K562 (cell line): ENCODE data around the gene OR51V1. TPM values are rescaled to one million over a fixed set of nuclear protein-coding genes. Genes with fewer than 3 reads are reported as not detected.

ENCODE experiments used
- AFF1 ChIP-seq, 2 experiments: fragments of 450-650 bp; IDR thresholded peaks; 2 replicates each; pipeline ENCODE4 v1.6.1; 2018; ENCODE audit warnings: mild to moderate bottlenecking in 2 of 2, low read depth in 1 of 2; ENCODE audit not compliant: partially characterized antibody in 2 of 2
- ARID3B ChIP-seq: fragments of 250-450 bp; sonication (Bioruptor Pico); IDR thresholded peaks from 2 replicates; pipeline ENCODE4 v1.4.0; 2020; ENCODE audit warnings: borderline replicate concordance
- BCOR ChIP-seq: fragments of 450-650 bp; IDR thresholded peaks from 2 replicates; pipeline ENCODE4 v1.6.1; 2016
- CGGBP1 ChIP-seq: fragments of 250-450 bp; sonication (Bioruptor Pico); IDR thresholded peaks from 2 replicates; pipeline ENCODE4 v1.9.0; 2021; ENCODE audit warnings: mild to moderate bottlenecking
- EP300 ChIP-seq: IDR thresholded peaks from 2 replicates; pipeline ENCODE4 v1.6.1; 2012; ENCODE audit warnings: low read length, improper control_type of control experiment
- FOXK1 ChIP-seq: sonication (generic); formaldehyde crosslinking; IDR thresholded peaks from 2 replicates; pipeline ENCODE4 v1.8.0; 2022; ENCODE audit warnings: missing genetic modification reagents, mild to moderate bottlenecking, borderline replicate concordance
- GTF2E2 ChIP-seq: fragments of 200-800 bp; sonication (Bioruptor generic); IDR thresholded peaks from 2 replicates; pipeline ENCODE4 v1.6.1; 2016; ENCODE audit warnings: missing genetic modification characterization, missing compliant biosample characterization
- NFE2 ChIP-seq: IDR thresholded peaks from 2 replicates; pipeline ENCODE4 v1.6.1; 2014; ENCODE audit warnings: antibody characterized with exemption, low read depth
- NFE2L1 ChIP-seq: fragments of 450-650 bp; IDR thresholded peaks from 2 replicates; pipeline ENCODE4 v1.6.1; 2016; ENCODE audit warnings: missing genetic modification characterization, low read depth, mild to moderate bottlenecking, missing compliant biosample characterization, moderate library complexity, borderline replicate concordance
- NRF1 ChIP-seq, 2 experiments: fragments of 450-650 bp; IDR thresholded peaks in 1 of 2; conservative IDR thresholded peaks in 1 of 2; 2 replicates each; pipeline ENCODE4 v1.6.1; 2014; ENCODE audit warnings: mild to moderate bottlenecking in 2 of 2
- RBM25 ChIP-seq: fragments of 200-400 bp; formaldehyde crosslinking; IDR thresholded peaks from 2 replicates; pipeline ENCODE4 v1.6.1; 2018; ENCODE audit warnings: low read length, low read depth, moderate library complexity; ENCODE audit not compliant: severe bottlenecking
- RFX7 ChIP-seq: fragments of 250-450 bp; sonication (Bioruptor Pico); IDR thresholded peaks from 2 replicates; pipeline ENCODE4 v1.5.1; 2021; ENCODE audit warnings: mild to moderate bottlenecking
- SFPQ ChIP-seq: fragments of 200-400 bp; formaldehyde crosslinking; IDR thresholded peaks from 2 replicates; pipeline ENCODE4 v1.6.1; 2017; ENCODE audit warnings: mild to moderate bottlenecking, low read depth, low read length, moderate library complexity
- TCFL5 ChIP-seq: fragments of 250-450 bp; sonication (Bioruptor Pico); conservative IDR thresholded peaks from 2 replicates; pipeline ENCODE4 v1.6.1; 2021; ENCODE audit warnings: mild to moderate bottlenecking, moderate library complexity, matching md5 sums
- TEAD2 ChIP-seq: fragments of 450-650 bp; IDR thresholded peaks from 2 replicates; pipeline ENCODE4 v1.6.1; 2016; ENCODE audit warnings: missing genetic modification characterization, control low read depth, missing compliant biosample characterization
- TEAD4 ChIP-seq, 2 experiments: sonication (generic) in 1 of 2; formaldehyde crosslinking in 1 of 2; IDR thresholded peaks; 2 replicates each; pipeline versions ENCODE4 v1.6.1 to v1.8.0; 2012 to 2022; ENCODE audit warnings: borderline replicate concordance in 1 of 2, inconsistent platforms in 1 of 2, low read length in 1 of 2, mild to moderate bottlenecking in 1 of 2, missing genetic modification reagents in 1 of 2
- TRIM28 ChIP-seq: fragments of 450-650 bp; IDR thresholded peaks from 2 replicates; pipeline ENCODE4 v1.6.1; 2017
- ZNF551 ChIP-seq: fragments of 250-450 bp; sonication (Bioruptor Pico); IDR thresholded peaks from 2 replicates; pipeline ENCODE4 v1.5.0; 2021; ENCODE audit warnings: mild to moderate bottlenecking, moderate library complexity
- ZNF764 ChIP-seq: fragments of 250-450 bp; sonication (Bioruptor Pico); IDR thresholded peaks from 2 replicates; pipeline ENCODE4 v1.4.0; 2020; ENCODE audit warnings: low read depth, mild to moderate bottlenecking, moderate library complexity
- polyA plus RNA-seq, 8 experiments: library from polyadenylated mRNA; depleted of rRNA in 4 of 8; stranded (reverse) in 5 of 8; unstranded in 3 of 8; fragments of >200 nt; fragmentation: Nextera tagmentation in 2 of 8; fragmentation: Illumina TruSeq in 1 of 8; extraction: Ambion mirVana in 2 of 8; extraction: Trizol in 1 of 8; gene quantifications; 2 replicates each; pipeline versions ENCODE4 v1.2.1 to v1.2.3, GENCODE V29; 2011 to 2014; ENCODE audit warnings: inconsistent platforms in 1 of 8, missing spikeins in 1 of 8
- total RNA-seq, 7 experiments: library from RNA; depleted of rRNA in 6 of 7; stranded (reverse); fragments of >200 nt in 6 of 7; fragmentation: Illumina TruSeq in 2 of 7; extraction: Trizol in 2 of 7; gene quantifications; 2 replicates each; pipeline versions ENCODE4 v1.2.1 to v1.2.3, GENCODE V29; 2011 to 2021; ENCODE audit warnings: low replicate concordance in 1 of 7

OR51V1 gene
- total and polyA plus RNA-seq, 9 of the 15 experiments (the other 6 are each of a cell fraction or from before 2014, with no cell fraction given), result not detected

GRCh38 chr11:5224538-5225479 is 24.3 kb upstream of the OR51V1 start (continued):
- TF ChIP-seq RBM25 (no peak), EP300 (peak; percentile 47; the same call in 1 of the 2 replicates), ARID3B (CRISPR knock-in tag) (no peak), CGGBP1 (no peak), FOXK1 (CRISPR knock-in tag) (no peak), NRF1 (conservative IDR thresholded peaks at IDR 0.05 in 1 of 2, IDR thresholded peaks at IDR 0.05 in 1 of 2) (no peak), RFX7 (CRISPR knock-in tag) (no peak), TEAD2 (tag) (no peak), ZNF551 (no peak), TCFL5 (CRISPR knock-in tag) (no peak), TRIM28 (no peak), AFF1 (IDR thresholded peaks at IDR 0.05; ENCODE audit: low read depth in 1 of 2, partially characterized antibody in 2 of 2) (peak in 1 of 2 experiments; percentile 8), GTF2E2 (tag) (no peak), ZNF764 (CRISPR knock-in tag) (no peak), NFE2L1 (tag) (no peak), BCOR (no peak), SFPQ (no peak), TEAD4 (IDR thresholded peaks at IDR 0.05; ENCODE audit: low read length) (peak; percentile 67), TEAD4 (CRISPR knock-in tag; IDR thresholded peaks at IDR 0.05; ENCODE audit: borderline replicate concordance) (no peak), NFE2 (no peak)
